HG03457 (cell line): ENCODE data around the gene HIGD2A.

Experiments
- ATAC-seq: cut with Tn5 transposase; IDR thresholded peaks from one replicate; pipeline ENCODE4 v1.9.1; 2021; ENCODE audit warnings: moderate number of reproducible peaks; ENCODE audit not compliant: unreplicated experiment

Gene HIGD2A, protein sequence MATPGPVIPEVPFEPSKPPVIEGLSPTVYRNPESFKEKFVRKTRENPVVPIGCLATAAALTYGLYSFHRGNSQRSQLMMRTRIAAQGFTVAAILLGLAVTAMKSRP

GRCh38 chr5:176388444-176389134 lies at the start of gene HIGD2A, which contains the start of gene NOP16:
TSS of gene HIGD2A (plus strand) at chr5:176388751. CDS start at chr5:176388820, 69 bp downstream.
TSS of gene NOP16 (minus strand) at chr5:176388598. CDS start at chr5:176388539, 59 bp downstream.
- ATAC-seq, result peak; percentile 70

- ATAC-seq, result no peak
Observed at GRCh38 chr5:176339304-176339703, 49.2 kb upstream of the HIGD2A start.

DNA sequence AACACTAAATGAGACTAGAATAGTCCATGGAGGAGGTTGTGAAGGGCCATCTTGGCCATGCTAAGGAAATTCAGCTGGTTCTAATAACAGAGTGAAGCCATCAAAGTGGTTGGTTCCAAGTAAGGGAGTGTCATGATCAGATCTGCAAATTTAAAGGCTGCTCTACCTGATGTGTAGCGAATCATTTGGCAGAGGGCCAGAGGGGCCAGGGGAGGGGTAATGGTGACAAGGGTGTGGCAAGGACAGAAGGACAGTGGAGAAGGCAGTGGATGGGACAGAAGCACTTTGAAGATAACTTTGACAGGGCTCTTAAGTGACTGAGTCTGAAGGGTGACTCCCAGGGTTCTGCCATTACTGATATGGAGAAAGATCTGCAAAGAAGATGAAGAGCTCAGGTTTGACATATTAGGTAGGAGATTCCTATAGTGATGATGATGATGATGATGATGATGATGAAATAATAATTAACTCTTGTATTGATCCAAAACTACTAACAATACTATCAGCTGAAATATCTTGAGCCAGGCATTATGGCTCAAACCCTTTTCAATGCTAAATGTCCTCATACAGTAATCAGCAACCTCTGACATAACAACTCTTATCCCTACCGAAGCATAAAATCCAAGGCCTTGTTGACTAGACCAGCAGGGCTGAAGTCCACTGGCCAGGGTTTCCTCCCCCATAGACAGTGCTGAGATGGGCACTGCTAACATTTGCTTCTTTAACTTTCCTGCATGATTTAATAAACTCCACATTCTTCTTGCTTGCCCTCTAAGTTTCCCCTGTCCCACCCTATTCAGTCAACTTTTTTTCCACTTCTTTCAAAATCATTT lies 47.0 kb upstream of the HIGD2A start:
- ATAC-seq, result no peak

GRCh38 chr5:176342158-176342483 lies 46.4 kb upstream of the HIGD2A start:
- ATAC-seq, result no peak

- ATAC-seq, result no peak
Observed at GRCh38 chr5:176342766-176343458, 45.6 kb upstream of the HIGD2A start.

DNA sequence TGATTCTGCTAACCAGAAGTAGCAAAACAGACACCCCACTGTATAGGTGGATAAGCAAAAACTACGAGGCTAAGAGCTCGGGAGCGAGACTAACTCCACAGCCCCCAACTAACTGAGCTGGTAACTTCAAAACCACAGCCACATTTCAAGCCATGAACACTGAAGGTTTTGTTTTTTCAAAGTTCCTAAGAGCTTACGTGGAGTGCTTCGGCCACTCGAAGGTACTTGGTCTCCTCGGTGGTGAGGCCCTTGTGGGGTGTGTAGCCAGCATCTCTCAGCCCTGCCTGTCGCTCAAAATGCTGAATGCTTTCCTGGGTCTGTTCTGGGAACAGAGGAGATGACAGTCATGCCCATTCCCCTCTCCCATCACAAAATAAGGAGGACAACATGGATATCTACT lies 38.1 kb upstream of the HIGD2A start:
- ATAC-seq, result no peak

- ATAC-seq, result no peak
Observed at GRCh38 chr5:176352116-176352878, 36.3 kb upstream of the HIGD2A start.

GRCh38 chr5:176353533-176353932 lies 35.0 kb upstream of the HIGD2A start:
- ATAC-seq, result no peak

DNA sequence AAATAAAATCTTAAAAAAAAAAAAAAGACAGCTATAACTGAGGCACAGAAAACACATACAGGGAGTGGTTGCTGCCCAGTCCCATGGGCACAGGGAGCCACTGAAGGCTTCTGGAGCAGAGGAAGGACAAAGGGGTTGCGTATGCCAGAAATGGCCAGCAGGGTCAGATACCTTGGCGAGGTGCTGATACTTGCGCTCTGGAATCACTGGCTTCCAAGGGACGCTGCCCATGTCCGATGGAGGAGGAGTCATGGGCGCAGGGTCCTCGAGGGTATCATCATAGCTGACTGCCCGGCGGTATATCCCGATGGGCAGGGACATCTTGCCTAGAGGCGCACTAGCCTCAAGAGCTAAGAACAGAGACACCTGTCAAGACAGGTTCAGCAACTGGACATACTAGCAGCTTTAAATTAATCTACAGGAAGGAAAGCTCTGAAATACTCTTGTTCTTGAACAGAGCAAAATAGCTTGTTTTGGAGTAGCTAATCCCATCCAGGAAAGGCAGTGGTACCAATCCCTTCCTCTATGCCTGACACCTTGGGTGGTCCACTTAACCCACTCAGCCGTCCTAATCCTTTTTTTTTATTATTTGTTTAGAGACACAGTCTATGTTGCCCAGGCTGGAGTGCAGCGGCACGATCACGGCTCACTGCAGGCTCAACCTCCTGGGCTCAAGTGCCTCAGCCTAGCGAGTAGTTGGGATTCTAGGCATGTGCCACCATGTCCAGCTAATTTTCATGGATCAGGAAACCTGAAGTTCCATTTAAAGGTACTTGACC lies 33.0 kb upstream of the HIGD2A start:
- no peak for ATAC-seq

- ATAC-seq, result no peak
Observed at GRCh38 chr5:176356179-176356566, 32.4 kb upstream of the HIGD2A start.

GRCh38 chr5:176359658-176360057 lies 28.9 kb upstream of the HIGD2A start:
- no peak for ATAC-seq

GRCh38 chr5:176360894-176361436 lies 27.6 kb upstream of the HIGD2A start:
- ATAC-seq, result no peak

GRCh38 chr5:176361437-176362232 lies 26.9 kb upstream of the HIGD2A start, which contains the start of gene KIAA1191:
TSS of gene KIAA1191 (minus strand) at chr5:176361764. CDS start at chr5:176359508, 2,256 bp downstream.
- peak; percentile 86 for ATAC-seq

DNA sequence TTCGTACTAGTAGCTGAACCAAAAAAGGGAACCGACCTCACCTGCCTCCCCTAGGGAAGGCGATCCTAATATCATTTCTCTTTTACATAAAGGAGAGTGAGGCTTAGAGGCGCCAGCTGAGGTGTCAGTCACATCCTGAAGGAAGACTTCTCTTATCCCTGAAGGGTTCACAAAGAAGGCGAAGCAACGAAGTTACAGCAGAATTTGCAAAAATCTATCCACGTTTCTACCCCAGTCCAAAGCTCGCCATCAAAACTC lies 26.4 kb upstream of the HIGD2A start:
- no peak for ATAC-seq

GRCh38 chr5:176364765-176365350 lies 23.7 kb upstream of the HIGD2A start:
- no peak for ATAC-seq

GRCh38 chr5:176365351-176366231 lies 23.0 kb upstream of the HIGD2A start, which contains the start of gene ARL10:
TSS of gene ARL10 (plus strand) at chr5:176365487. CDS start at chr5:176365564, 77 bp downstream.
- ATAC-seq, result peak; percentile 33

GRCh38 chr5:176366232-176366894 lies 22.2 kb upstream of the HIGD2A start:
- no peak for ATAC-seq
